CD4-positive, alpha-beta T cell (primary cell): ENCODE data around the gene OR6C76. TPM values are rescaled to one million over a fixed set of nuclear protein-coding genes. Genes with fewer than 3 reads are reported as not detected.
"Not testable (repeated sequence)": the region's sequence is repeated elsewhere in the genome, so short reads cannot be mapped to it uniquely, and the experiment has no call there.

Experiments used
- ATAC-seq: fragments of 200-7000 bp; cut with Tn5 transposase; one replicate; pipeline ENCODE4 v1.10.0; 2022; ENCODE audit warnings: mild to moderate bottlenecking; ENCODE audit not compliant: poor library complexity
- CTCF ChIA-PET: fragments of 350-600 bp; sonication (Branson Sonifier 250); formaldehyde crosslinking; loops from one replicate; lab custom pipeline; 2021; ENCODE audit warnings: antibody characterized with exemption, inconsistent platforms; lab: Charles Lee
- POLR2A ChIA-PET: fragments of 350-600 bp; sonication (Branson Sonifier 250); formaldehyde crosslinking; loops from one replicate; lab custom pipeline; 2021; ENCODE audit warnings: antibody characterized with exemption, inconsistent platforms; lab: Charles Lee
- DNase-seq, 14 experiments: peaks; one replicate each; pipeline ENCODE4 v3.0.0-alpha.2; 2013 to 2020; ENCODE audit warnings: mixed read lengths in 2 of 14
- H3K27ac ChIP-seq, 2 donors: one replicate each; pipeline versions ENCODE4 v1.5.1 to v1.7.0; 2013; ENCODE audit warnings: low read length in 2 of 2, low read depth in 1 of 2, mild to moderate bottlenecking in 1 of 2
- H3K27me3 ChIP-seq, 2 experiments: 1 replicate in 1 of 2; 2 replicates in 1 of 2; pipeline versions ENCODE4 v1.6.1 to v1.7.0; 2013; ENCODE audit warnings: low read length in 2 of 2, control low read depth in 1 of 2, mild to moderate bottlenecking in 1 of 2, moderate library complexity in 1 of 2; ENCODE audit not compliant: insufficient read depth in 2 of 2, control insufficient read depth in 1 of 2
- H3K36me3 ChIP-seq: one replicate; pipeline ENCODE4 v1.6.1; 2013; ENCODE audit warnings: low read length, control low read depth; ENCODE audit not compliant: insufficient read depth
- H3K4me1 ChIP-seq: one replicate; pipeline ENCODE4 v1.6.1; 2013; ENCODE audit warnings: low read length, control low read depth; ENCODE audit not compliant: insufficient read depth
- H3K4me3 ChIP-seq: one replicate; pipeline ENCODE4 v1.5.1; 2013; ENCODE audit warnings: mild to moderate bottlenecking, low read length, moderate library complexity
- H3K9me3 ChIP-seq, 2 experiments: 1 replicate in 1 of 2; 2 replicates in 1 of 2; pipeline versions ENCODE4 v1.6.1 to v1.7.0; 2013; ENCODE audit warnings: low read length in 2 of 2, mild to moderate bottlenecking in 2 of 2, control low read depth in 1 of 2, moderate library complexity in 1 of 2; ENCODE audit not compliant: control insufficient read depth in 1 of 2, insufficient read depth in 1 of 2
- H3K27ac Mint-ChIP-seq: one replicate; pipeline ENCODE4 v1.8.0; 2020; ENCODE audit warnings: mixed read lengths
- H3K27me3 Mint-ChIP-seq: one replicate; pipeline ENCODE4 v1.8.0; 2021; ENCODE audit warnings: mixed read lengths
- H3K36me3 Mint-ChIP-seq: one replicate; pipeline ENCODE4 v1.8.0; 2021; ENCODE audit warnings: low read depth, mixed read lengths
- H3K4me1 Mint-ChIP-seq: one replicate; pipeline ENCODE4 v1.8.0; 2021; ENCODE audit warnings: low read depth, mixed read lengths
- H3K4me3 Mint-ChIP-seq: one replicate; pipeline ENCODE4 v1.8.0; 2020; ENCODE audit warnings: mild to moderate bottlenecking, mixed read lengths
- H3K9me3 Mint-ChIP-seq: one replicate; pipeline ENCODE4 v1.8.0; 2020; ENCODE audit warnings: mixed read lengths
- CTCF ChIP-seq: fragments of 200-600 bp; IDR thresholded peaks from one replicate; pipeline ENCODE4 v1.8.0; 2022; ENCODE audit warnings: antibody characterized with exemption, mild to moderate bottlenecking
- intact Hi-C, 2 experiments: fragments of 100-400 bp; cut with DNase I in 1 of 2; cut with micrococcal nuclease in 1 of 2; formaldehyde crosslinking; loops; one replicate each; pipeline versions ENCODE4 v1.15.1 to v1.9.0; 2023 to 2025; cut with DNase I, micrococcal nuclease
- total RNA-seq, 174 experiments: library from RNA in 2 of 174; stranded (reverse) in 2 of 174; gene quantifications; one replicate each; pipeline ENCODE4 v1.2.3 and lab custom pipeline; 2021 to 2026

Gene OR6C76
- total RNA-seq, 2 experiments from 2014 or later: not detected

GRCh38 chr12:55413498-55414388, 12.3 kb upstream of the OR6C76 start:
- H3K9me3 ChIP-seq, CTCF ChIA-PET, H3K4me1 Mint-ChIP-seq, H3K4me3 ChIP-seq, H3K4me3 Mint-ChIP-seq, H3K9me3 Mint-ChIP-seq, ATAC-seq, intact Hi-C loops, DNase-seq, POLR2A ChIA-PET, H3K36me3 ChIP-seq, H3K27ac Mint-ChIP-seq, H3K27ac ChIP-seq, H3K4me1 ChIP-seq, H3K36me3 Mint-ChIP-seq: not testable (repeated sequence)
- peaks cover 48% of the 10 kb centered on the region for H3K27me3 Mint-ChIP-seq
- peaks cover under 1 to 23% of the 10 kb centered on the region in 2 experiments for H3K27me3 ChIP-seq

GRCh38 chr12:55414396-55414823, 11.6 kb upstream of the OR6C76 start:
- H3K9me3 ChIP-seq, H3K4me1 Mint-ChIP-seq, H3K9me3 Mint-ChIP-seq, H3K36me3 ChIP-seq, H3K27ac ChIP-seq, H3K4me1 ChIP-seq, DNase-seq, POLR2A ChIA-PET, H3K4me3 ChIP-seq, ATAC-seq, H3K4me3 Mint-ChIP-seq, intact Hi-C loops, H3K27ac Mint-ChIP-seq, H3K36me3 Mint-ChIP-seq, CTCF ChIA-PET: not testable (repeated sequence)
- H3K27me3 ChIP-seq: peaks cover 0 to 29% of the 10 kb centered on the region in 2 experiments
- peaks cover 55% of the 10 kb centered on the region for H3K27me3 Mint-ChIP-seq

GRCh38 chr12:55414889-55415288, 11.2 kb upstream of the OR6C76 start:
- DNase-seq, H3K36me3 Mint-ChIP-seq, H3K36me3 ChIP-seq, H3K4me1 Mint-ChIP-seq, H3K4me3 Mint-ChIP-seq, H3K27ac Mint-ChIP-seq, intact Hi-C loops, H3K4me3 ChIP-seq, H3K27ac ChIP-seq, H3K4me1 ChIP-seq, H3K9me3 Mint-ChIP-seq, H3K9me3 ChIP-seq, POLR2A ChIA-PET: not testable (repeated sequence)
- H3K27me3 Mint-ChIP-seq: peaks cover 60% of the 10 kb centered on the region
- H3K27me3 ChIP-seq: peaks cover 0 to 29% of the 10 kb centered on the region in 2 experiments
- CTCF ChIA-PET: interaction anchor here (2.1 kb wide), 1 partner anchor 13 kb away, joined by 6 read pairs; no protein-coding TSS in a partner anchor
- ATAC-seq: peak; percentile 79

DNA sequence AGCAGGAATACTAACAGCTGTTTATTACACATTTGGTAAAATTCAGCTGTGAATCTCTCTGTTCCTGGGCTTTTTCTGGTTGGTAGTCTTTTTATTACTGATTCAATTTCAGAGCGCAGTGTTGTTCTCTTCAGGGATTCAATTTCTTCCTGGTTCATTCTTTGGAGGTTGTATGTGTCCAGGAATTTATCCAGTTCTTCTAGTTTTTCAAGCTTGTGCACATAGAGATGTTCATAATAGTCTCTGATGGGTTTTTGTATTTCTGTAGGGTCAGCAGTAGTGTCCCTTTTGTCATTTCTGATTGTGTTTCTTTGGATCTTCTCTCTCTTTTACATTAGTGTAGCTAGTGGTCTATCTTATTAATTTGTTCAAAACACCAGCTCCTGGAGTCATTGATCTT, 9.1 kb upstream of the OR6C76 start:
- H3K9me3 ChIP-seq: peaks cover 0 to 3% of the 10 kb centered on the region in 2 experiments
- no peaks in the 10 kb centered on the region for H3K4me1 ChIP-seq
- peaks cover 9 to 29% of the 10 kb centered on the region in 2 experiments for H3K27me3 ChIP-seq
- ChIA-PET CTCF (no interaction called here), POLR2A (no interaction called here)
- intact Hi-C loops: no loop called here
- no peaks in the 10 kb centered on the region for H3K9me3 Mint-ChIP-seq
- no peaks in the 10 kb centered on the region for H3K36me3 ChIP-seq
- H3K36me3 Mint-ChIP-seq: no peaks in the 10 kb centered on the region
- no peak for TF ChIP-seq CTCF
- peaks cover 7% of the 10 kb centered on the region for H3K4me1 Mint-ChIP-seq
- ATAC-seq (no peak), DNase-seq (no peak)
- H3K27ac Mint-ChIP-seq: no peak overlapping the region
- H3K27ac ChIP-seq: no peak overlapping the region
- no peak overlapping the region for H3K4me3 ChIP-seq
- peaks cover 63% of the 10 kb centered on the region for H3K27me3 Mint-ChIP-seq
- no peak overlapping the region for H3K4me3 Mint-ChIP-seq
